ELF-1 (cell line): ENCODE data around the gene CYLD.

Experiments
- DNase-seq: peaks from one replicate; pipeline ENCODE4 v3.0.0-alpha.2; 2016; ENCODE audit warnings: low read depth, low spot score

CYLD gene

DNA sequence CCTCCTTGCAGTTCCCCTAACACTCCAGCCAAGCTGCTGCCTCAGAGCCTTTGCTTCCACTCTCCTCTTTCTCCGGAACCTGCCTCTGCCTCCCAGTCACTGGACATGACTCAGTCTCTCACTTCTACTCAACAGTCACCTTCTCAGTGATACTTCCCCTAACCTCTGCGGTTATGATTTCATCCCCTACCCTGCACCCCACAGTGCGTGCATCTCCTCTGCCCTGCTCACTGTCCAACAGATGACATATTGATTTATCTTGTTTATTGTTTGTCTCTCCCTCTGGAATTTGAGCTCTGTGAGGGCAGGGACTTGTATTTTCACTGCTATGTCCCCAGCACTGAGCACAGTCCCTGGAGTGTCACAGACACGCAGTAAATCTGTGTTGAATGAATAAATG, 100.7 kb downstream of the CYLD start:
- DNase-seq, result no peak

DNA sequence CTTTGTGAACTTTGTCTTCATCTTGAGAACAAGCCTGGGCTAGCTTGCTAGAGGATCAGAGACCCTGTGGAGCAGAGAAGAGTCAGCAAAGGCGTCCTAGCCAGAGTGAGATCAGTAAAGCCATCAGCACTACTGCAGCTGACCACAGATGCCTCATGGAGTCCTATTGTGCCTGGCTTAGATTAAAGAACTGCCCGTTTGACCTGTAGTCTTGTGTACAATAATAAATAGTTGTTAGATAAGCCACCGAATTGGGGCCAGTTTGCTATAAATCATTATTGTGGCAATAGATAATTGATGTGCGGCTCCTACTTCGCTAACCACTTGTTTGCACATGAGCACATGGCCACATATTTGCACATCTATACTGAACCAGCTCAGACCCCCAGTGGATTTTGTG, 103.0 kb downstream of the CYLD start:
- DNase-seq, result no peak

DNA sequence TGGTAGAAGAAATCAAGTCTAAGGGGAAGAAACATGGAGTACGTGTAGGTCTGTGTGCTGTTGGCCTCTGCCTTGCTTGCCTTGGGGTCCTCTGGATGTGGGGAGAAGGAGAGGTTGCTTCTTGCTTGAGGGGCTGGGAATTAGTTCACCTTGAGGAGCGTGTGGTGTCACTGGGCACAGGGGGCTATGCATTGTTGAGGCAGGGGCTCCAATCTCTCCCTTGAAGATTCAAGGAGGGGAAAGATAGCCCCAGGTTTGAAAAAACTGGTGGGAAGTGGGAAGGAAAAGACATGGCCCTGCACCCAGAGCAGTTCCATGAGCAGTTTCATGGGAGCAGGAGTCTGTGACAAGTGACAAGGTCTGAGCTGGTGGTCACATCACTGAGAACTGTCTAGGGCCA, 103.4 kb downstream of the CYLD start:
- no peak for DNase-seq

DNA sequence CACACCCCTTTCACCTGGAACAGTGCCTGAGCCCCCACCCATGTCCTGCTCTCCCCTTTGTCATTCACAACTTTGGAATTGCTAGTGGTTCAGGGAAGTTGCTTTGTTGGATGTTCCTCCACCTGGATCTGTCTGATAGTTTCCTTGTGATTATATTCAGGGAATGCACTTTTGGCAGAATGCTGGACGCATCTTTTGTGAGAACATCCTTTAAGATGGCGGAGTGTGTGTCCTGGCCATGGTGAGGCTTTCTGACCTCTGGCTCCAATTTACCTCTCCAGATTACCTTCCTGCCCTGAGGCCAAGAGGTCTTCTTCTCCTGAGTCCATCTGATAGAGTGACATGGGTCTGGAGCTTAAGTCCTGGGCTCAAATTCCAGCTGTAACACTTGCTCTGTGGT, 104.6 kb downstream of the CYLD start:
- DNase-seq, result no peak

DNA sequence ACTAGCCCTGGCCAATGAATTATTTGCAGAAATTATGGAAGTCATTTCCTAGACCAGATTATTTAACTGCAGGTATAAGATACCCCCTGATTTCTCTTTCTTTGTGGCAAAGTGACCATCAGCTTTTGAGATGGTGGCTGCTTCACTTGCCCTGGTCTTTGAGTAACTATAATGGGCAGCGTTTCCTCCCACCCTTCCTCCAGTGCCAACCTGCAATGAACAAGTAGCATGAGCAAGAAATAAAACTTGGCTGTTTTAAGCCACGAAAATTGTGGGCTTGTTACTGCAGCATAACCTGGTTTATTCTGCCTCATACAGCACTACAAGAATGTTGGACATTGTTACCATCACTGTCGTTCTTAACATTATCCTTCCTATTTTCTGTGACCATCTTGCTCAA, 105.3 kb downstream of the CYLD start:
- no peak for DNase-seq

DNA sequence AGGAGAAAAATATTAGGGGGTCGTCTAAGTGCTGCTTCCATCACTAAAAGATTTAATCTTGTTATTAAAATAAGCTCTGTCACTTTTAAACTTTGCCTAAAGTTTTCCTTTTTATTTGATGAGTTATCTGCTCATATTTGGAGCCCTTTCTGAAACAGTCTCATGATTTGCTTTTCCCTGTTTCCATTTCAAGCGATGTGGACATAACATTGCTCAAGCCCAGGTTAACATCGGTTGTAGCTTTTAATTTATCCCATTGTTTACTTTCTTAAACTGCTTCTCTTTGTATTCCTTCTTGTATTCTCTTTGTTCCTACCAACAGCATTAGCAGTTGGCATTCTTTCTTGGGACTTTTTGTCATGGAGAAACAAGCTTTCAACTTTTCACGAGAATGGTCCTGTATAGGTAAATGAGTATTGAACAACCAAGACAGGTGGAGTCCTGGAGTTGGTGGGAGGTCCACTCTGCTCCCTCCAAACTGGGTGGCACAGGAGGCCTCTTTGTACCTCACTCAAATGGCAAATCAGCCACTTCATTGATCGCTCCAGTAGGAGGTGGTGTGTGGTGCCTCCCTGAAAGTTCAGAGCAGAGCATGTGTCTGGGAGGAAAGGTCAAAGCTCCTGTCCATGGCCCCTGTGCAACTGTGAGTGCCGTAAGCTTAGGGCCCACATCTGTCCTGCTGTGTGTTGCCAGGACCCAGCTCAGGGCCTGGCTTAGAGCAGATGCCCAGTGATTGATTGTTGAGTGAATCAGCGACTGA, 107.0 kb downstream of the CYLD start:
- DNase-seq, result no peak
